ENCODE data around the gene GALNT11.

GALNT11 gene

GRCh38 chr7:152122540-152122939 is 97.1 kb downstream of the GALNT11 start:
- no peak for DNase-seq

- no peak for DNase-seq
Observed at GRCh38 chr7:152126741-152127140, 101.3 kb downstream of the GALNT11 start.

GRCh38 chr7:152127229-152127628 is 101.8 kb downstream of the GALNT11 start:
- DNase-seq = no peak

- no peak for DNase-seq
Observed at GRCh38 chr7:152128252-152128651, 102.8 kb downstream of the GALNT11 start.

GRCh38 chr7:152128741-152129461 is 103.4 kb downstream of the GALNT11 start:
- DNase-seq = no peak

GRCh38 chr7:152129682-152130081 is 104.2 kb downstream of the GALNT11 start:
- no peak for DNase-seq

GRCh38 chr7:152130658-152131590 is 105.5 kb downstream of the GALNT11 start:
- no peak for DNase-seq

- no peak for DNase-seq
Observed at GRCh38 chr7:152131981-152132494, 106.6 kb downstream of the GALNT11 start.

GRCh38 chr7:152132812-152133211 is 107.3 kb downstream of the GALNT11 start:
- no peak for DNase-seq

GRCh38 chr7:152133804-152134203 is 108.3 kb downstream of the GALNT11 start:
- DNase-seq = no peak

GRCh38 chr7:152136686-152137085 is 111.2 kb downstream of the GALNT11 start:
- DNase-seq = no peak

GRCh38 chr7:152137476-152138025 is 112.1 kb downstream of the GALNT11 start:
- no peak for DNase-seq

- no peak for DNase-seq
Observed at GRCh38 chr7:152140067-152140466, 114.6 kb downstream of the GALNT11 start.

- no peak for DNase-seq
Observed at GRCh38 chr7:152140560-152140959, 115.1 kb downstream of the GALNT11 start.

- DNase-seq = no peak
Observed at GRCh38 chr7:152142976-152143595, 117.6 kb downstream of the GALNT11 start.

- DNase-seq = no peak
Observed at GRCh38 chr7:152144557-152145245, 119.2 kb downstream of the GALNT11 start.

GRCh38 chr7:152145853-152146466 is 120.5 kb downstream of the GALNT11 start:
- no peak for DNase-seq

GRCh38 chr7:152148706-152149105 is 123.2 kb downstream of the GALNT11 start:
- DNase-seq = no peak

GRCh38 chr7:152149363-152149762 is 123.9 kb downstream of the GALNT11 start:
- DNase-seq = no peak

- DNase-seq = no peak
Observed at GRCh38 chr7:152152267-152152666, 126.8 kb downstream of the GALNT11 start.

- no peak for DNase-seq
Observed at GRCh38 chr7:152158801-152159587, 133.5 kb downstream of the GALNT11 start.
